ELR (cell line): Measurements from ENCODE around the gene TBC1D3D.
"Not testable (repeated sequence)": the region's sequence is repeated elsewhere in the genome, so short reads cannot be mapped to it uniquely, and the experiment has no call there.

Source experiments
- DNase-seq: peaks from one replicate; pipeline ENCODE4 v3.0.0-alpha.2; 2015; ENCODE audit warnings: low read depth

TBC1D3D gene

GRCh38 chr17:38003676-38004075 lies at the start of gene TBC1D3D:
Gene TBC1D3D (plus strand): TSS chr17:38003976. CDS start chr17:38005561, 1,585 bp downstream.
- DNase-seq = not testable (repeated sequence)

GRCh38 chr17:37988960-37989359 lies 14.8 kb upstream of the TBC1D3D start, which contains the start of gene TBC1D3L:
Gene TBC1D3L (minus strand): TSS chr17:37989060. CDS start chr17:37987520, 1,540 bp downstream.
- DNase-seq = not testable (repeated sequence)
